ENCODE data around the gene CHAMP1. TPM values are rescaled to one million over a fixed set of nuclear protein-coding genes. Genes with fewer than 3 reads are reported as not detected.

Gene CHAMP1
- total RNA-seq, 1 donor from 2014 or later = 5.5 TPM

- no peak for TF ChIP-seq CTCF (IDR thresholded peaks at IDR 0.05; ENCODE audit: insufficient read depth, low read length, severe bottlenecking)
- no peak overlapping the region for H3K4me3 ChIP-seq (ENCODE audit: low read depth, low read length)
- DNase-seq (ENCODE audit: low read depth) (no peak), FAIRE-seq (no peak)
- H3K27me3 ChIP-seq (ENCODE audit: control insufficient read depth, insufficient read depth, low read length) = no peaks in the 10 kb centered on the region
- peaks cover 1% of the 10 kb centered on the region for H3K36me3 ChIP-seq (ENCODE audit: control insufficient read depth, insufficient read depth, low read length)
Observed at GRCh38 chr13:114311387-114311786, 2.9 kb upstream of the CHAMP1 start.

GRCh38 chr13:114311908-114312307, 2.4 kb upstream of the CHAMP1 start:
- DNase-seq (ENCODE audit: low read depth) (no peak), FAIRE-seq (no peak)
- Histone ChIP-seq H3K4me3 (ENCODE audit: low read depth, low read length) (no peak overlapping the region), H3K27me3 (ENCODE audit: control insufficient read depth, insufficient read depth, low read length) (no peaks in the 10 kb centered on the region), H3K36me3 (ENCODE audit: control insufficient read depth, insufficient read depth, low read length) (no peaks in the 10 kb centered on the region)
- TF ChIP-seq CTCF (IDR thresholded peaks at IDR 0.05; ENCODE audit: insufficient read depth, low read length, severe bottlenecking) = no peak

GRCh38 chr13:114313061-114313860, 1.0 kb upstream of the CHAMP1 start:
- H3K27me3 ChIP-seq (ENCODE audit: control insufficient read depth, insufficient read depth, low read length) = no peaks in the 10 kb centered on the region
- H3K36me3 ChIP-seq (ENCODE audit: control insufficient read depth, insufficient read depth, low read length) = no peaks in the 10 kb centered on the region
- DNase-seq (ENCODE audit: low read depth) (peak; percentile 50), FAIRE-seq (no peak)
- no peak for TF ChIP-seq CTCF (IDR thresholded peaks at IDR 0.05; ENCODE audit: insufficient read depth, low read length, severe bottlenecking)
- peak overlapping the region; percentile 61 for H3K4me3 ChIP-seq (ENCODE audit: low read depth, low read length)

- peaks cover 2% of the 10 kb centered on the region for H3K36me3 ChIP-seq (ENCODE audit: control insufficient read depth, insufficient read depth, low read length)
- peak overlapping the region; percentile 61 for H3K4me3 ChIP-seq (ENCODE audit: low read depth, low read length)
- FAIRE-seq (no peak), DNase-seq (ENCODE audit: low read depth) (no peak)
- TF ChIP-seq CTCF (IDR thresholded peaks at IDR 0.05; ENCODE audit: insufficient read depth, low read length, severe bottlenecking) = no peak
- H3K27me3 ChIP-seq (ENCODE audit: control insufficient read depth, insufficient read depth, low read length) = no peaks in the 10 kb centered on the region
Observed at GRCh38 chr13:114315074-114315785, 927 bp downstream of the CHAMP1 start.

GRCh38 chr13:114318624-114319023, 4.3 kb downstream of the CHAMP1 start:
- FAIRE-seq (no peak), DNase-seq (ENCODE audit: low read depth) (no peak)
- H3K4me3 ChIP-seq (ENCODE audit: low read depth, low read length) = no peak overlapping the region
- no peak for TF ChIP-seq CTCF (IDR thresholded peaks at IDR 0.05; ENCODE audit: insufficient read depth, low read length, severe bottlenecking)
- H3K27me3 ChIP-seq (ENCODE audit: control insufficient read depth, insufficient read depth, low read length) = no peaks in the 10 kb centered on the region
- peaks cover 3% of the 10 kb centered on the region for H3K36me3 ChIP-seq (ENCODE audit: control insufficient read depth, insufficient read depth, low read length)
